HG02623 (cell line): Measurements from ENCODE around the gene ADPGK.
A peak's percentile ranks its signal among the peaks of the same experiment; 100 is the strongest.
"Not testable (repeated sequence)": the region's sequence is repeated elsewhere in the genome, so short reads cannot be mapped to it uniquely, and the experiment has no call there.

Experiments used
- ATAC-seq: cut with Tn5 transposase; IDR thresholded peaks from one replicate; pipeline ENCODE4 v1.9.1; 2021; ENCODE audit warnings: moderate library complexity; ENCODE audit not compliant: unreplicated experiment

Gene ADPGK

DNA sequence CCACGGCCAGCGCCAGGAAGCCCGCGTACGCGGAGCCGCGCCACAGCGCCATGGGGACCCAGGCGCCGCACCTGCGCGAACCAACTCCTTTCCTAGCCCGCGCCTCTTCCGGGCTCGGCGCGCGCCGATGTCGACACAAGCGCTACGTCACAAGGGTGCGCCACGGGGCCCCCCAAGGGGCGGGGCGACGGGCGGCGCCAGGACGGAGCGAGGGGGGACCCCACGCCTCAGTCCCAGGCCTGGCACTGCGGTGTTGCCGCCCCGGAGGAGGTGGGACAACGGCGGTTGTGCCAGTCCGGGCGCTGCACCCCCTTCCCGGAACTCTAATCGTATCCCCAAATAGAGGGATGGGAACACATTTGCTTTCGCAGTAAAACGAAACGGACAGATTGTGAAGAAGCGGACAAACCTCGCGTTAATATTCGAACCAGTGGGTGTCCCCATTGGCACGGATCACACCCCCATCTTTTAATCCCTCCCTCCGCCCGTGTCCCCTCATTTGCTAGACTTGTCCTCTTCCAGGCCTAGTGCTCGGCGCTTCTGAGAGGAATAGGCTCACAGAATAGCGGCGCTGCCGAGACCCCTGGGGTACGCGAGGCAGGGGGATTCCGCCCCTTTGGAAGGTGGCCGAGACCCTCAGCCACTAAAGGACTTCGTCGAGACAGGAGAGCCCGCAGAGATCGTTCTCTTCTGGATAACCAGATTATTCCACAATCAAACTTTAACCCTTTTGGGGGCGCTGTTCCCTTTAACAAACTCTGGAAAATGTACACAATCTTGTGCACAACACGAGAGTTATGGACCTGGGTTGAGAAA lies at the start of gene ADPGK:
Gene ADPGK, minus strand, starts transcription at position 119 of the 816 bp plus-strand sequence. Its CDS starts 67 bp downstream, at position 52.
- peak; percentile 74 for ATAC-seq

DNA sequence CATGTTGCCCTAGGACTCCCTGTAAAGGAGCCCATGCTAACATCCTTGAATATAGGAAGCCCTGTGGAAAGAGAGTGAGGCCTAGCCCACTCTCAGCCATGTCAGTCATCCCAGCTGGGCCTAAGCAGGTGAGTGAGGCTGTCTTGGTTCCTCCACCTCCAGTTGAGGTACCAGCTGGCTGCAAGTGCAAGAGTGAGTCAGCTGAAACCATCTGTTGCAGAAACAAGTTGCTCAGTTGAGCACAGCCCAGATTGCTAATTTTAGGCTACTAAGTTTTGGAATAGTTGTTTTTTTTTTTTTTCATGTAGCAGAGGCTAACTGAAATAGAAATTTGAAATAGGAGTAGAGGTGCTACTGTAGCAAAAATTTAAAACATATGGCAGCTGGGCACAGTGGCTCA lies 43.7 kb upstream of the ADPGK start:
- ATAC-seq = no peak

DNA sequence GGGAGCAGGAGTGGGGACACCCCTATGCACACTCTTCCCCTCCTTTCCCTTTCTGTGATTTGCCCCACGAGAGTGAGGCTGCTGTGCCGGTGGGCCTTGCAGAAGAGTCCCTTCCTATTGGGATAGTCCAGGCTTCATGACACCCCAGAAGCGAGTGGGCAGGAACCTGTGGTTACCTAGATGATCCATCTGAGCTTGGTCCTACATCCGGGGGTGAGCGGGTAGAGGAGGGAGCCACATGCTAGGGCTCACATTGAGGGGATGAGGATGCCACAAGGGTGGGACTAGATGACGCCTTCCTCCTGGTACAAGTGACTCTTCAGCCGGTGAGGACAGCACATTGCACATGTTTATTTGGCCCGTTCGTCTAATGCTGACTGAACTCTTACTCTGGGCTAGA lies 43.1 kb upstream of the ADPGK start:
- no peak for ATAC-seq

DNA sequence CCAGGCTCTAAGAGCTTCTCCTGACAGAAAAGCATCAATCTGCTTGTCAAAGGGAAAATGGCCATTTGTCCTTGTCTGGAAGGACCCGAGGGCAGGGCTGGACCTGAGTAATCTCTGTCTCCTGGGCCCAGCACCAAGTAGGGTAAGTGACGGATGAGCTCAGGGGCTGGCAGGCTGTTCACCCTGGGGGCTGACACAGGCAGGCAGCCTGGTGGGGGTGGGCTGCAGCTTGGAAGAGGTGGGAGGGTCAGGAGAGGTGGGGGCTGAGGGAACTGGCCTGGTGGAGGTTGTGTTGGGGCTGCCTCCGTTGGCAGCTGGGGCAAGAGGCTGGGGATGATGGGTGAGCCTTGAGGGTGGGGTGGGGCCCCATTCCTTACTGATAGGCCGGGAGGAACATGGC lies 42.3 kb upstream of the ADPGK start:
- ATAC-seq = no peak

DNA sequence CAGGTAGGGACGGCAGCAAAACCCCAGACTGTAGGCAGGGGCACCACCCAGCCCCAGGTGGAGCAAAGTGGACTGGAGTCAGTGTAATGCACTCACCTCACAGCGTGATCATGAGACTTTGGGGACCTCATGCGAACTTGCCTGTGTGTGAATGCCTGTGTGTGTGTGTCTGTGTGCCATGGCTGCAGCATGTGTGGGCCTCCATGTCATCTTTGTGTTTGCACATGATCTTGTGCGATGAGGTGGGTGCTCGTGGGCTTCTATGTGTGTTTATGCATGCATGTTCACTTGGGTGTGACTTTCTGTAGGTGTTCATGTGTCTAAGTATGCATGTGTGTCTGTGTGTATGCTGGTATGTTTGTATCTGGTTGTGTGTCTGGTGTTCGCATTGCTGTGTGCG lies 41.2 kb upstream of the ADPGK start:
- ATAC-seq = no peak

DNA sequence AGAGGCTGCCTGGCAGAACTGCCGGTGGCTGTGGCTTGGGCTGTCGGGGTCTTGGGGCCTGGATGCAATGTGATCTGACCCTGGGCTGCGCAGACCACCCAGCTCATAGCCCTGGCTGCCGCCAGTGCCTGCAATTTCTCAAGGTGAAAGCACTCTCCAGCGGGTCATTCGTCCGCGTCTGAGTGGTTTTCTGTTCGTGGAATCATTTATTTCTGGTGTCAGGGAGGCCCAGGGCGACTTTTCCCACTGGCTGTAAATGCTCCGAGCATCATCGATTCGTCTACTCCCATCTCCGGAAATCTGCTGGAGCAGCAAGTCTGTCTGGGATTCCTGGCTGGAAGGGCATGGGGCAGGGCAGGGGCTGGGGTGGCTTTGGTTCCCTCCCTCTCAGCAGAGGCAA lies 40.6 kb upstream of the ADPGK start:
- no peak for ATAC-seq

DNA sequence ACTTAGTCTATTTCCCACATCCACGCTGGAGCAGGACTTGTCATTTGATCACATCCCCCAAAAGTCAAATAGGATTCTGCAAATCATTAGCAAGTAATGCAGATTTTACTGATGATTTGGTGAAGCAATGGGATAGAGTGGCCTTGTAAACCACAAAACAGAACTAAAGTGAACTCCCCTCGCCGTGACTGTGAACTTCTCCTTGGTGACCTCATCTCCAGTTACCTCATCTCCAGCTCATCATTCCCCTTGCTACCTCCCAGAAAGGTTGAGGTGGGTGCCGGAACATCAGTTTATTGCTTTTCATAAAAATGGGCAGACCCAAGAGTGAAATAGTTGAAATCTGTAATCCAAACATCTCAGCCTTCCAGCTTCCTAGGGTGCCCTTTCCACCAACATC lies 36.7 kb upstream of the ADPGK start:
- ATAC-seq = no peak

DNA sequence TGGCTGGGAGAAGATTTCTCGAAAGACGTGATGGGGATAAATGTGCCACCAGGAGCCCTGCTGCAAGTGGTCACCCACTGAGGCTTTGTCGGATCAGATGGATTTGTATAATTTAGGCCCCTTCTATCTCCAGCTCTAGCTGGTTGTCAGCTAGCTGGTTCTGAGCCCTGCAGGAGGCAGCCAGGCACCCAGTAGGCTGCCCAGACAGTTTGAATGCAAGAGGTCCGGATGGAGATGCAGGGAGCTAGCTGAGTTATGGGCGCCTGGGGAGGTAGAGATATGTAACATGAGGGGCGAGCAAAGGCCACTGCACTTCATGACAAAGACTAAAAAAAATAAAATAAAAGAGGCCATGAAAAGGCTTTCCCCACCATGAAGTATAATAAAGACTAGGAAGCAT lies 35.1 kb upstream of the ADPGK start:
- no peak for ATAC-seq

DNA sequence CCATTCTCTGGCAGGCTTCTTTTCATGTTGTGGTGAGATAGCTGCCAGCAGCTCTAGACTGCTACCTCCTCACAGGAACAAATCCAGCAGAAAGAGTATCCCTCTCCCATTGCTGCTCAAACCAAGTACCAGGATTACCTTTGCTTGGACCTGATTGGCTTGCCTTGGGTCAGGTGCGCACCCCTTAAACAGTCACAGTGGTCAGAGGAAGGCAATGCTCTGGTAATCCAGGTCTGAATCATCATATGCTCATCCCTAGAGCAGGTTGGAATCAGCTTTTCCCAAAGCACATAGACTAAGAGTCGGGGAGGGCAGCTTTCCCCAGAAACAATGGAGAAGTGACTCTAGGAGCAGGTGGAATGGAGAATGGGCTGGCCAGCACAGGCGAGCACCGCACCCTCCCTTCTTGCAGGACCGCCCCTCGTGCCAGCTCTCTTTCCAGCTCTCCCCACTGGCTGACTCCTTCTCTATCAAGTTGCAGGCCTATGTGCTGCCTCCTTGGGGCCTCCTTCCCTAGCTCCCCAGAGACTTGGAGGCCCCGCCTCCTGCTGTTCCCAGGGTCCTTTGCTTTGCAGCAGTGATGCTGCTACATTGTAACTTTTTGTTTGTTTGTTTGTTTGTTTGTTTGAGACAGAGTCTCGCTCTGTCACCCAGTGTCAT lies 29.9 kb upstream of the ADPGK start:
- ATAC-seq = no peak

DNA sequence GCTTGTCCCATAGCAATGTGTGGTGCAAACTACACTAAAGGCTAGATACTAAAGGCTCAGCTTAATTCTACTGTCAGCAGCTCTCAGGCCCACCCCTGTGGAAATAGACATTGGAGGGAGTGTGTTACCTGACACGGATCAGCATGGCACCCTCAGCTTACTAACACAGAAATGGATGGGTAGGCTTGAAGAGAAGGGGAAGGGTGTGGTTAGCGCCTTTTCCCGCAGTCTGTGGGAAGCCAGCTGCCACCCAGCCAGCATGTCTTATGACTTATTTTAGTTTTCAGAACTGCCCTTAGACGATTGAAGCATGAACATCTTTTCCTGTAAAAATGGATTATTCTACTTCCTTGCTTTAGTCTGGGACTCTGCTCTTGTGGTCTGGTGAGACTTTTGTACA lies 25.8 kb upstream of the ADPGK start:
- no peak for ATAC-seq

DNA sequence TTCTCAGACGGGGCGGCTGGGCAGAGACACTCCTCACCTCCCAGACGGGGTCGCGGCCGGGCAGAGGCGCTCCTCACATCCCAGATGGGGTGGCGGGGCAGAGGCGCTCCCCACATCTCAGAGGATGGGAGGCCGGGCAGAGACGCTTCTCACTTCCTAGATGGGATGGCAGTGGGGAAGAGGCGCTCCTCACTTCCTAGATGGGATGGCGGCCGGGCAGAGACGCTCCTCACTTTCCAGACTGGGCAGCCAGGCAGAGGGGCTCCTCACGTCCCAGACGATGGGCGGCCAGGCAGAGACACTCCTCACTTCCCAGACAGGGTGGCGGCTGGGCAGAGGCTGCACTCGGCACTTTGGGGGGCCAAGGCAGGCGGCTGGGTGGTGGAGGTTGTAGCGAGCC lies 23.8 kb upstream of the ADPGK start:
- ATAC-seq = not testable (repeated sequence)

DNA sequence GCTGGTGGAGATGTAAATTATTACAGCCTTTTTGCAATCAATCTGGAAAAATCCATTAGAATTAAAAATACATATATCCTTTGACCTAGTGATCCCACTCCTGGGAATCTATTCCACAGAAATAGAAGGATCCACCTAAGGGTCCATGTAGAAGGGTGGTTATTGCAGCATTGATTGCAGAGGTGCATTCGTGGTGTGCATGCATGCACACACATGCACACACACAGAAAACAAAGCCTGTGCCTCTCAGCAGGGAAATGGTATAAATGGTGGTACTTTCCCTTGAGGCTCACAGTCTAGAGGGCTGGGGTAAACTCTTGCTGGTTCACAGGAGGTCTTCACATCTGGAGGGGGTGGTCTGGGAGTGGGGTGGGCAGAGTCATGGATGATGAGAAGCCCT lies 19.4 kb upstream of the ADPGK start:
- ATAC-seq = no peak

DNA sequence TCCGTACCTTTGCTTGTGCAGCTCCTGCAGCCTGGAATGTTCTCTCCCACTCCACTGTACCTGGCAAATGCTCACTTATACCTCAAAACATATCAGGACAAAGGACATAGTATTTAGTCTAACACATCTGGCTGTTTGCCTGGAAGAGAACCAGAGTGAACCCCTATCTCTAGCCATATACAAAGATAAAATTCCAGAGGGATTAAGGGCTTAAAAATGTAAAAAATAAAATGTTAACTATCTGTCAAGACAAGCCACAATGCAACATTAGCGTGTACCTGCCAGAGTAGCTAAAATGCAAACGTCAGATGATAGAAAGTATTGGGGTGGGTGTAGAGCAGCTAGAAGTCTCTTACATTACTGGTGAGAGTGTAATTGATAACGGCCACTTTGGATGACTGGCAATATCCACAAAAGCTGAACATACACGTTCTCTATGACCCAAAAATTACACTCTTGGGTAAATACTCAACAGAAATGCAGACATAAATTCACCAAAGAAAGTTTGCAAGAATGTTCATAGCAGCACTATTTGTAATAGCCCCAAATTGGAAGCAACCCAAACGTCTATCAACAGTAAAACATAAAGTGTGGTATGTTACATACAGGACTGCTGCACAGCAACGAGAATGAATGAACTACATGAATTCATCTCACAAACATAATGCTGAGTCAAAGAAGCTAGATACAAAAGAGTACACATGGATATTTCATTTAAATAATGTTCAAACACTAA lies 18.2 kb upstream of the ADPGK start:
- ATAC-seq = no peak

DNA sequence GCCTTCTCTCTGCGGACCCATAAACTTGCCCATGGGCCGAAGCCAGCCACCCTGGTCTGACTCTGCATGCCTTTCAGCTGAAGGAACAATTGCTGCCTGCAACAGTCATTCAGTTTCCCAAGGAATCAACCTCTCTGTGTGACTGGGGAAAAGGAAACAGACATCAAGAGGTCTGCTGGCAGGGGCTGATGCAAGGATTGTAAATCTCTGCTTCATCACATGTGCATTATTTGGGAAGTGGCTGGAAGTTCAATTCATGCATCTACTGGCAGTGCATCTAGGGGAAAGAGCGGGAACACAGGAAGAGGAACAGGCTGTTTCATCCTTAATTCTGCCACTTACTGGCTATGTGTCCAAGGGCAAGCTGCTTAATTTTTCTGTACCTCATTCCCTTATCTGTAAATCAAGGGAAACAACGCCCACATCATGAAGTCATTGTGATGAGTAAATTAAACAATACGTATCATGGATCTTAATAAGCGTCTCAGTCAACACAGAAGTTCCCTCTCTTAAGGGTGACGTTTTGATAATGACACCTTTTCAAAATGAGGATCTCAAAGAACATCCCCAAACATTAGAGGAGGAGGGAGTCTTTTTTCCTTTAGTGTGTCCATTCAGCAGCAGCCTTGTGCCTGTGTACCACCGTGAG lies 17.4 kb upstream of the ADPGK start:
- ATAC-seq = no peak

DNA sequence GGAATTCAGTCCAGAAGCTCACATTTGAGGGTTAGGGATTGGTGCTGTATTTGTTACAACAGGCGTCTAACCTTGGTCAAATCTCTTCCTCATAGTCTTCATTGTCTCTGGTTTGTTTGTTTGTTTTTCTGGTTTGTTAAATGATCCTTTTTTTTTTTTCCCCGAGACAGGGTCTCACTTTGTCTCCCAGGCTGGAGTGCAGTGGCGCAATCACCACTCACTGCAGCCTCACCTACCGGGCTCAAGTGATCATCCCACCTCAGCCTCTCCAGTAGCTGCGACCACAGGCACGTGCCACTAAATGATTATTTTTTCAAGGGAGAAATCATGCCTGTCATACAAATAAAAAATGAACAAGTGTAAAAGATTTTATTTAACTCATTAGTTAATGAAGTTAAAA lies 14.3 kb upstream of the ADPGK start:
- ATAC-seq = no peak

DNA sequence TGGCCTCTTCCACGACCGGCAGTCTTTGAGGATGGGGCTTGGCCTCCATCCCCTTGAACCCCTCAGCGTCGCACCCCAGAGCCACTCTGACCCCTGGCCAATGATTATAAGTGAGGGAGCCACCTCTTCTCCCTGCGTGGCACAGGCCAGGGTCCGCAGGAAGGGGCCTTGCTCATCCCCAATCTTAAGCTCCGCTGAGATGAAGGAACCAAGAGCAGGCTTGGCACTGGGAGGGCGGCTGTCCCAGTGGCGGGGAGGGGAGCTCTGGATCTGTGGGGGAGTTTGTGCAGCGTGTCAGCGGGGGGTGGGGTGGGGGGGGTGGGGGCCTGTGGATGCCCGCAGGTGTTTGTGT lies 13.8 kb upstream of the ADPGK start:
- no peak for ATAC-seq

DNA sequence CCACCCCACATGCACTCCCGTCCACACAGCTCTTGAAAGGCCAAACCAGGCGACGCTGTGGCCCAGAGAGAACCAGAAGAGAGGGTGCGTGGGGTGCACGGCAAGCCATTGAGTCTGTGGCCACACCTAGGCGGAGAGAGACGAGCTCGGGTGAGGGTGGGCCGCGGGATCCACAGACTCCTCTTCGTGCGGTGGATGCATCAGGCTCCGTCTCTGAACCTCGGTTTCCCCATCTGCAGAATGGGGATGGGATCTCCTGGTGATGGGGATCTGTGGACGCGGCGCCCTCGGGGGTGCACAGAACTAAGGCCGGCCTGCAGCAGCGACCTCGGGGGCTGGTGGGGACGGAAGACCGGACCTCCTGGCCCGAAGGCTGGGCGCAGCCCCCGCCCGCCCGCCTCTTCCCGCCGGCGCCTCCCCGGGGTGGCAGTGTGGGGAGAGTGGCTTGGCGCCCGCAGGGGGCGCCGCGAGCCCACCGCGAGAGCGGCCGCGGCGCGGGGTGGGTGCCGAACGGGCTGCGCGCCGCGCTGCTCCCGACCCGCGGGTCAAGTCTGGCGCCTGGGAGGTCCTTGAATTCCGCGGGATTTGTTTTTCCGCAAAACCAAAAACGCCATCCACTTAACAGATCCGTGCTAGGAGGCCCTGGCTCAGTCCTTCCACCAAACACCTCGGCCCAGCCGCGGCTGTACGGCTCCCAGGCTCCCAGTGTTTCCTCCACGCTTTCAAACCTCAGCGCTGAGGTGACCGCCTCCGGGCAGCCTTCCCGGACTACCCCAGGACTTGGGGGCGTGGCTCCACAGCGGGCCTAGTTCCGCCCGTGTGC lies 13.2 kb upstream of the ADPGK start:
- ATAC-seq = no peak

DNA sequence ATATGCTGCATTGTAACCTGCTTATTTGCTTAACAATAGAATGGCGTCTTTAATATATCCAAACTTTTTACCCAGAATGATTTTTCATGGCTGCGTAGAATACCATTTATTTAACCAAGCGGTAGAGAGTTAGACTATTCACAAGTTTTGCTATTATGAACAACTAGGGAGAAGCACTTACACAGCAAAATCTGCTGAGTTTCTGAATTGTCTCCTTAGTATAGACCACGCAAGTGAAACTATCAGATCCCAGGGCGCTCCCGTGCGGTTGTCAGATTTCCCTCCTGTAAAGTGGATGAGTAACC lies 12.6 kb upstream of the ADPGK start:
- no peak for ATAC-seq

DNA sequence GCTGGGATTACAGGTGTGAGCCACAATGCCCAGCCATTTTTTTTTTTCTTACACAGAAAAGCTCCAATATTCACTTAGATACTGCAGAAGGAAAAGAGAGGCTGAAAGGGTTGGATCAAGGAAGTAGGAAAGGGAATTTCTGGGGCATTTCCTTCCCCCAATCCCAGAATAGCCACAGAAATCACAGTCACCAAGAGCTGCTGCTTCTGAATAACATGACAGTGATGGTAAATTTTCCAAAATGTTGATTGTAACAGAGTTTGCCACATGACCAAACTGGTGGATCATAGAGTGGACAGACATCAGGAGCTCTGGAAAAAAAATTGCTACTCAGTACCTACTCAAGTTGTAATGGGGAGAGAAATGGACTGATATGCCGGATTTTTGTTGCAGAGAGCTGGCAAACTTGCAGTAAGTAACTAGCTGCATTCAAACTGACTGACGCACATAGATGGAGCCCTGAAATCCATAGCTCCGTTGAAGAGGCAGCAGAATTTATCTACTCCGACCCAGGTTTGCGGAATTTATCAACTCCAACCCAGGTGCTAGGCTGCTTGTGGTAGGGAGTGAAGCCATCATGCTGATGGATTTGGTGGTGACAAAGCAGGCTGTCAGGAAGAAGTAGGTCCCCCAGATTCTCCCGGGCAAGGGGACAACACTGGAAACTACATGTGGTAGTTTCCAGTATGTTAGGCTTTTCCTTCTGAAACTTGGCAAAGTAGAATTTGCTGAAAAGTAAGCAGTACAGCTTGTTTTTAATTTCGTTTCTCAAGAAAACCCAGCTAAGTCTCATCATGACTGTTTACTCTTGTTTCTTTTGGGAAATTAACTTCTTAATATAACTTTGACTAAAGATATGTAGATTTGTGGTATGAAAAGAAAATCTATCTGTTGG lies 10.5 kb upstream of the ADPGK start:
- no peak for ATAC-seq

DNA sequence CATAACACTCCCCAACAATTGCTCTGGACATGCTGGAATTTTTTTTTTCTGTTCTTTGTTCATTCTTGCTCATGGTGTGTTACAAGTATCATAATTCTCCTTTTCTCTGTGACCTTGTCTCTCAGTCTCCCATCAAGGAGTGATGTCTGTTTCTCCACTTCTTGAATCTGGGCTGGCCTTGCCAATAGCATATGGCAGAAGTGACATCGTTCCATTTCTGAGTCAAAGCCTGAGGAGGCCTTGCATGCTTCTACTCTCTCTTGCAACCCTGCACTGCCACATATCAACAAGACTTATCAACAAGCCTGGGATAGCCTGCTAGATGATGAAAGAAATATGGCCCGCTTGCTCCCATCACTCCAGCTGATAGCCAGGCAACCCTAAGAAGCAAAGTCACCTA lies 8.9 kb upstream of the ADPGK start:
- ATAC-seq = no peak
